H9 (cell line): Measurements from ENCODE around the gene MORN1. TPM values are rescaled to one million over a fixed set of nuclear protein-coding genes. Genes with fewer than 3 reads are reported as not detected.

Experiments
- DNase-seq: peaks from one replicate; pipeline ENCODE4 v3.0.0-alpha.2; 2017
- H2AFZ ChIP-seq: one replicate; pipeline ENCODE4 v1.6.1; 2013; ENCODE audit warnings: mild to moderate bottlenecking, low read length, control low read depth, moderate library complexity
- H2AK5ac ChIP-seq: 2 replicates; pipeline ENCODE4 v1.6.1; 2013; ENCODE audit warnings: low read length, control low read depth, mixed read lengths; ENCODE audit not compliant: insufficient read length
- H2BK120ac ChIP-seq: one replicate; pipeline ENCODE4 v1.6.1; 2013; ENCODE audit warnings: low read depth, mild to moderate bottlenecking, low read length, control low read depth, inconsistent platforms; ENCODE audit not compliant: poor library complexity, severe bottlenecking
- H2BK12ac ChIP-seq: 2 replicates; pipeline ENCODE4 v1.6.1; 2013; ENCODE audit warnings: low read length, control low read depth, mixed read lengths, low read depth; ENCODE audit not compliant: insufficient read length
- H2BK15ac ChIP-seq: 2 replicates; pipeline ENCODE4 v1.6.1; 2013; ENCODE audit warnings: low read depth, low read length, control low read depth
- H2BK20ac ChIP-seq: one replicate; pipeline ENCODE4 v1.6.1; 2013; ENCODE audit warnings: low read depth, mild to moderate bottlenecking, low read length, control low read depth, inconsistent platforms; ENCODE audit not compliant: poor library complexity, severe bottlenecking
- H2BK5ac ChIP-seq: 2 replicates; pipeline ENCODE4 v1.6.1; 2013; ENCODE audit warnings: low read length, control low read depth, mixed read lengths; ENCODE audit not compliant: insufficient read length
- H3K14ac ChIP-seq: 2 replicates; pipeline ENCODE4 v1.6.1; 2013; ENCODE audit warnings: low read length, control low read depth; ENCODE audit not compliant: insufficient read depth
- H3K18ac ChIP-seq: 2 replicates; pipeline ENCODE4 v1.6.1; 2013; ENCODE audit warnings: low read depth, mild to moderate bottlenecking, mixed read lengths, low read length, control low read depth; ENCODE audit not compliant: insufficient read length
- H3K23ac ChIP-seq: 2 replicates; pipeline ENCODE4 v1.6.1; 2013; ENCODE audit warnings: low read length, control low read depth, mixed read lengths, low read depth; ENCODE audit not compliant: insufficient read length
- H3K23me2 ChIP-seq: 2 replicates; pipeline ENCODE4 v1.6.1; 2013; ENCODE audit warnings: low read depth, mild to moderate bottlenecking, mixed read lengths, low read length, control low read depth; ENCODE audit not compliant: insufficient read length, poor library complexity, severe bottlenecking
- H3K27ac ChIP-seq: 2 replicates; pipeline ENCODE4 v1.5.1; 2013; ENCODE audit warnings: low read length, control low read depth, mixed read lengths, low read depth; ENCODE audit not compliant: insufficient read length
- H3K27me3 ChIP-seq: 2 replicates; pipeline ENCODE4 v1.6.1; 2013; ENCODE audit warnings: low read length, control low read depth, inconsistent platforms; ENCODE audit not compliant: insufficient read depth
- H3K4ac ChIP-seq: 2 replicates; pipeline ENCODE4 v1.6.1; 2013; ENCODE audit warnings: low read depth, mild to moderate bottlenecking, control low read depth, inconsistent platforms, low read length, moderate library complexity
- H3K4me1 ChIP-seq: 2 replicates; pipeline ENCODE4 v1.6.1; 2013; ENCODE audit warnings: low read length, control low read depth, inconsistent platforms; ENCODE audit not compliant: insufficient read depth
- H3K4me2 ChIP-seq: 2 replicates; pipeline ENCODE4 v1.6.1; 2013; ENCODE audit warnings: low read length, control low read depth, mixed read lengths; ENCODE audit not compliant: insufficient read length, insufficient read depth
- H3K56ac ChIP-seq: 2 replicates; pipeline ENCODE4 v1.6.1; 2013; ENCODE audit warnings: low read depth, mild to moderate bottlenecking, mixed read lengths, low read length, control low read depth; ENCODE audit not compliant: insufficient read length
- H3K79me1 ChIP-seq: 2 replicates; pipeline ENCODE4 v1.6.1; 2013; ENCODE audit warnings: low read depth, mild to moderate bottlenecking, moderate library complexity, low read length, control low read depth, inconsistent platforms; ENCODE audit not compliant: insufficient read depth, poor library complexity, severe bottlenecking
- H3K79me2 ChIP-seq: 2 replicates; pipeline ENCODE4 v1.6.1; 2013; ENCODE audit warnings: low read length, control low read depth, inconsistent platforms; ENCODE audit not compliant: insufficient read depth
- H3K9ac ChIP-seq: 2 replicates; pipeline ENCODE4 v1.6.1; 2013; ENCODE audit warnings: low read length, control low read depth, mixed read lengths; ENCODE audit not compliant: insufficient read length; ENCODE audit errors: extremely low read depth
- H3K9me3 ChIP-seq: one replicate; pipeline ENCODE4 v1.6.1; 2013; ENCODE audit warnings: low read depth, low read length, inconsistent platforms; ENCODE audit not compliant: control insufficient read depth
- H3T11ph ChIP-seq: one replicate; pipeline ENCODE4 v1.6.1; 2013; ENCODE audit warnings: mild to moderate bottlenecking, low read length, control low read depth, inconsistent platforms
- H4K20me1 ChIP-seq: one replicate; pipeline ENCODE4 v1.6.1; 2013; ENCODE audit not compliant: control insufficient read depth, insufficient read length, insufficient read depth
- H4K5ac ChIP-seq: 2 replicates; pipeline ENCODE4 v1.6.1; 2013; ENCODE audit warnings: low read depth, mild to moderate bottlenecking, mixed read lengths, low read length, control low read depth; ENCODE audit not compliant: insufficient read length
- H4K8ac ChIP-seq: replicated peaks from 2 replicates; pipeline ENCODE4 v1.6.1; 2013; ENCODE audit warnings: low read length, control low read depth, mixed read lengths, low read depth; ENCODE audit not compliant: insufficient read length
- H4K91ac ChIP-seq: 2 replicates; pipeline ENCODE4 v1.6.1; 2013; ENCODE audit warnings: low read depth, mild to moderate bottlenecking, moderate library complexity, mixed read lengths, low read length, control low read depth; ENCODE audit not compliant: insufficient read length
- H3K27ac Mint-ChIP-seq, 3 experiments: 2 replicates in 2 of 3; 3 replicates in 1 of 3; pipeline ENCODE4 v1.8.0; 2020 to 2021; ENCODE audit warnings: mixed read lengths in 3 of 3, mild to moderate bottlenecking in 1 of 3, moderate library complexity in 1 of 3
- H3K27me3 Mint-ChIP-seq: 2 replicates; pipeline ENCODE4 v1.8.0; 2021; ENCODE audit warnings: low read depth, mild to moderate bottlenecking, moderate library complexity, mixed read lengths
- H3K36me3 Mint-ChIP-seq, 3 experiments: 2 replicates in 2 of 3; 3 replicates in 1 of 3; pipeline ENCODE4 v1.8.0; 2020 to 2021; ENCODE audit warnings: low read depth in 3 of 3, mixed read lengths in 3 of 3; ENCODE audit not compliant: insufficient read depth in 1 of 3
- H3K4me1 Mint-ChIP-seq, 2 experiments: 2 replicates each; pipeline ENCODE4 v1.8.0; 2020; ENCODE audit warnings: mixed read lengths in 2 of 2
- H3K4me3 Mint-ChIP-seq, 2 experiments: 2 replicates in 1 of 2; 3 replicates in 1 of 2; pipeline ENCODE4 v1.8.0; 2020 to 2021; ENCODE audit warnings: mild to moderate bottlenecking in 2 of 2, mixed read lengths in 2 of 2, moderate library complexity in 1 of 2
- H3K9me3 Mint-ChIP-seq, 2 experiments: 2 replicates in 1 of 2; 3 replicates in 1 of 2; pipeline ENCODE4 v1.8.0; 2020; ENCODE audit warnings: mild to moderate bottlenecking in 2 of 2, mixed read lengths in 2 of 2, moderate library complexity in 1 of 2
- CTCF ChIP-seq: fragments of 200-600 bp; sonication (generic); conservative IDR thresholded peaks from 3 replicates; pipeline ENCODE4 v1.8.0; 2021; ENCODE audit warnings: antibody characterized with exemption, mild to moderate bottlenecking
- WGBS: extraction: QIAGEN DNeasy Blood & Tissue Kit; methylation state at CpG from one replicate; pipeline ENCODE4 v1.1.7; 2013; ENCODE audit warnings: missing lambda C conversion rate, low lambda C conversion rate, mixed read lengths; ENCODE audit not compliant: insufficient read length; ENCODE audit errors: extremely low coverage; 5-methylcytosine and 5-hydroxymethylcytosine counted together
- total RNA-seq: library from RNA; stranded (reverse); gene quantifications from 2 replicates; pipeline ENCODE4 v1.2.1, GENCODE V29; 2021

MORN1 gene
- total RNA-seq, 1 experiment from 2014 or later, result 12.7 TPM

GRCh38 chr1:2397007-2397679 lies 5.8 kb upstream of the MORN1 start:
- Histone ChIP-seq H4K20me1 (peaks cover 2% of the 10 kb centered on the region), H3K56ac (no peak overlapping the region), H2AK5ac (no peak overlapping the region), H2BK20ac (no peak overlapping the region), H4K5ac (no peak overlapping the region), H3K9me3 (no peaks in the 10 kb centered on the region), H3K14ac (no peak overlapping the region), H2BK12ac (no peak overlapping the region), H4K91ac (no peak overlapping the region), H3K79me1 (peaks cover 11% of the 10 kb centered on the region), H2BK5ac (no peak overlapping the region), H3K23me2 (peaks cover 5% of the 10 kb centered on the region), H3K27ac (no peak overlapping the region), H3K23ac (no peak overlapping the region), H3K9ac (no peak overlapping the region), H2BK15ac (no peak overlapping the region), H4K8ac (no peak overlapping the region), H2BK120ac (no peak overlapping the region), H3K4ac (no peak overlapping the region), H3K18ac (no peak overlapping the region), H3K79me2 (peaks cover 5% of the 10 kb centered on the region; the same call in 1 of the 2 replicates), H3K4me2 (no peak overlapping the region), H2AFZ (no peak overlapping the region), H3K4me1 (no peaks in the 10 kb centered on the region), H3T11ph (no peak overlapping the region), H3K27me3 (no peaks in the 10 kb centered on the region)
- DNase-seq, result no peak
- WGBS, result no CpG with 5 or more reads among the region's 19 CpGs
- Mint-ChIP-seq H3K27me3 (no peaks in the 10 kb centered on the region), H3K4me1 (peaks cover 6 to 11% of the 10 kb centered on the region in 2 experiments), H3K36me3 (peaks cover 10 to 81% (median 79%) of the 10 kb centered on the region in 3 experiments; a peak in 6 of 7 replicates), H3K9me3 (no peaks in the 10 kb centered on the region), H3K4me3 (no peak overlapping the region), H3K27ac (no peak overlapping the region; a peak in 3 of 7 replicates)
- no peak for TF ChIP-seq CTCF
